ENCODE results near the gene MKI67.
"Not testable (repeated sequence)": the region's sequence is repeated elsewhere in the genome, so short reads cannot be mapped to it uniquely, and the experiment has no call there.

MKI67 gene

DNA sequence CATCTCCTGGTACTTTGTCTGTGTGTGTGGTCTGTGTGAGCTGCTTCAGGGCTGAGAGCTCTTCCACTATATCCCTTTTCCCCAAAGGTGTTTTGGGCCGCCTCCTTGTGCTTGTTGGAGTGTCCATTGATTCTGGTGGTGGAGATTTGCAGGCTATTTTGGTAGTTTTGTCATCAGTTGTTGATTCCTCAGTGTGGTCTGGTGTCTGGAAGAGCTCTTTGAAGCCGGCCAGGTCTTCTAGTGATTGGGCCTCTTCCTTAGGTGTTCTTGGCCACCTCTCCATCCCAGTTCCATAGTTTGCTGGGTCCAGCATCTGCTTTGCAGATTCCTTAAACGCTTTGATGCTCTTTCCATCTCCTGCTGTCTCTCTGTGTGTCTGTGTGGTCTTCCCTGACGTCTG lies 20.8 kb downstream of the MKI67 start:
- no peak for DNase-seq

DNA sequence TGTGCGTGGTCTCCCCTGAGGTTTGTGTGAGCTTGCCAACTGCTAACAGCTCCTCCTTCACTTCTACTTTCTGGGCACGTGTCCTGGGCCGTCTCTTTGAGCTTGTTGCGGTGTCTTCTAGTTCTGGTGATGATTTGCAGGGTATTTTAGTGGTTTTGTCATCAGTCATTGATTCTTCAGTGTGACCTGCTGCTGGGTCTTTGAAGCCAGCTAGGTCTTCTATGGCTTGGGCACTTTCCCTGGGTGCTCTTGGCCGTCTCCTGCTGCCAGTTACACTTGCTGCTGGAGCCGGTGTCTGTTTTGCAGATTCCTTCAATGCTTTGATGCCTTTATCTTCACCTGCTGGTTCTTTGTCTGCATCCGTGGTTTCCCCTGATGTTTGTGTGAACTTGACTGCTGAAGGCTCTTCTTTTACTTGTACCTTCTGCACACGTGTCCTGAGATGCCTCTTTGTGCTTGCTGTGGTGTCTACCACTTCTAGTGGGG lies 23.0 kb downstream of the MKI67 start:
- DNase-seq, result no peak

- no peak for DNase-seq
Observed at GRCh38 chr10:128102480-128103228, 23.6 kb downstream of the MKI67 start.

DNA sequence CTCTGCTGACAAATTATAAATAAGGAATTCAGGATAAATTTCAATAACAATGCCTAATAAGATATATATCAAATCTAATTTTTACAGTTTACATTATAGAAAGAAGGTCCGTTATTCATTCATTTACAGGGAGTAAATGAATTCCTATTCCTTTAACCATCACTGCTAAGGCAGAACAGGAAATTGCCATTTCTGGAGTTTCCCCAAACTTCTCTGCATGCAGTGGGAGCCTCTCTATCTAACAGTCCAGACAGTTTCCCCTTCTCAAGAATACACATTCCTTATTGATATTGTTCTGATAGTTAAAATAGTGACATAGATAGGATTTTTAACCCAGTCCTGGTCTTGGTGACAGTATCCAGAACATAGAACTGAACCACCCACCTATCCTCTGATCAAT lies 24.3 kb downstream of the MKI67 start:
- DNase-seq, result no peak

- no peak for DNase-seq
Observed at GRCh38 chr10:128099901-128100300, 26.3 kb downstream of the MKI67 start.

- DNase-seq, result no peak
Observed at GRCh38 chr10:128098631-128099030, 27.6 kb downstream of the MKI67 start.

DNA sequence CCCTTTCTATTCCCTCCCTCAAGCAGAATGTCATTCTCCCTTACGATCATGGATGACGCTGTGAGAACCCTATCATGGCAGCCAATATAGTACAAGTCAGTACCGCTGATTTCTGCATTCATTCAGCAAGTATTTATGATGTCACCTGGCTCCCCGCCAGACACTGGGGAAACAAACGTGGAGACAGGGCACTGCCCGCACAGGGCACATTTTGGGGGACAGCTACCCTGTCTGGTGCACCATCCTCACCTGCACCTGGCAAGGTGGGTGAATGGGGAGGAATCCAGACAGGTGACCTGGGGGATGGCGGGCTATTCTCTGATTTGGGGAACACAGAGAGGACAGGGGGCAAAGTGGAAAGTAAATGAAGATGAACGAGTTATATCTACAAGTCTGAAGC lies 28.4 kb downstream of the MKI67 start:
- no peak for DNase-seq

DNA sequence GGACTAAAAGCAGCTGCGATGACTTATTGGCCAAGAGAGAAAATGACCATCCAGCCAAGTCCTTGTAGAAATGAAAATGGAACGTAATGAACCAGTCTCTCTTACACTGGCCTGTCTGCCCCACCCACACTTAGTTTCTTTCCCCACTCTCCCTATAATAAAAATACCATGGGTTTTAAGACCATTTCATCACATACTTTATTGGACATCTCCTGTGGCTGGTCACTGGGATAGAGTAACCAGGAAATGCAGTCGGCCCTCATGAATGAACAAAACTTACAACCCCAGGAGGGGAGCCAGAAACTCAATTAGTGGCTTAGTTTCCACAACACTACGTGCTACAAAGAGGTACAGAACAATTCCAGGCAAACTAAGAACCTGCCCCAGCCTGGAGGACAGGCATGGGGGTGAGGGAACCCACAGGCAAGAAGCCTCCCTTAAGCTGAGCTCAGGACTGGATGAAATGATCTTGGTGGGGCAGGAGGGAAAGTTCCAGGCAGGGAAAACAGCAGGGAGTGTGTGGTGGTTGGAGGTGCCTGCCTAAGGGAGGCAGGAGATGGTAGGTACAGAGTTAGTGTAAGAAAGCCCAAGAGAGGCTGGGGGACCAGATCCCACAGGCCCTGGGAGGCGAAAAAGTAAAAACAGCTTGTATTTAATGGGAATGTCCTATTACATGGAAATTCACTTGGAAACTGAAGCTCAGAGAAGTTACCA lies 29.6 kb downstream of the MKI67 start:
- DNase-seq, result no peak

DNA sequence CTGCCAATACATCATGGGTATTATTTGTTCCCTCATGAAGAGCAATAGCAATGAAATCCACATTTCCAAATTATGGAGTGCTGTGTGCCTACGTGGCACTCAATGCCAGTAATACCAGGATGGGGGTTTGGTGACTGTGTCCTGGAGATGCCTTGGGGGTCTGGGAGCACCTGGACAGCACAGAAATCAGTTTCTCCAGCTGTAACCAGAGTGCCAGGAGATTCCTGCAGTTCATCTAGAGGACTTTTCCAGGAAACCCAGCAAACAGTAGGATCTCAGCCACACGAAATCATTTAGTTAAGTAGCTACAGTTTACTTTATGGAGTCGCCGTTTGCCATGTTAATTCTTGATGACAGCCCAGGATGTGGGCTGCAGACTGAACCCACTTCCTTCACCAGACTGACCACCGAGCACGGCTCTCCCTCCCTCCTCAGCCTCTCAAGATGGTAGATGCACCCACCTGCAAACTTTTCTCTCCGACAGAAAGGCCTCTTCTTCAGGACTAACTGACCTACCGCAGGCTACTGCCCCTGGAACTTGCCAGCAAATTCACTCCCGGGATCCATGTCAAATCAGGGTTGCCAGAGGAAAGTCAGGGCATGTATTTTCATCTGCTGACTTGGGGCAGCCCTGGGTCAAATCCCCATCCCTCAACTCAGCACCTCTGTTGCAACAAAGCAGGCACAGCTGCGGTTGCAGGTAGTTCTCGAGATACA lies 30.3 kb downstream of the MKI67 start:
- DNase-seq, result no peak

DNA sequence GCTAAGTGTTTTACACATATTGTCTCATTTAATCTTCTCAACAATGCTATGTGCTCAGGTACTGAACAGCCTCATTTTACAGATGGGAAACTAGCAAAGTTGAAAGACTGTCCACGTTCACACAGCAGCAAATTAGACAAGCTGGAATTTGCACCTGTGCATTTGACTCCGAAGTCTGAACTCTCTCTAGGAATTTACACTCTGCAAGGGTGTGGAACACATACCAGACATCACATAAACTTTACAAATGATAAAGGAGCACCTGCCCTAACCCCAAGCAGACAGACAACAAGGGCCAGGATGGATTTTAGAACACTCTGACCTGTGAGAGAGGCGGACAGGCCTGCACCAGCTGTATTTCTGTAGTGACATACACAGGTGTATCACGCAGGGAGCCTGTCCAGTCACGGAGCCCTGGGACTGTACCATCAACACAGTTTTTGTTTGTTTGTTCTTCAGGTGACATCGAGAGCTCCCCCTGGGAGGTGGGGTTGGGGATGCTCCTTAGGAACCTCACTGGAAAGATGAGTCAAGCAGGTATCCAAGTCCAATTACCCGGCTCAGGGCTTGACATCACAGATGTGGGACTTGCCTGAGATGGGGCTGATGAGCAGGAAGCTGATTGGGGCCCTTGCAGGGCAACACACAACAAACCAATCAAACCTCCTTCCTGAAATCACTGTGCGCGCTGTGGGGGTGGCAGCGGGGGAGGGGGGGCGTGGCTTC lies 31.0 kb downstream of the MKI67 start:
- DNase-seq, result no peak

GRCh38 chr10:128094596-128094995 lies 31.6 kb downstream of the MKI67 start:
- not testable (repeated sequence) for DNase-seq

DNA sequence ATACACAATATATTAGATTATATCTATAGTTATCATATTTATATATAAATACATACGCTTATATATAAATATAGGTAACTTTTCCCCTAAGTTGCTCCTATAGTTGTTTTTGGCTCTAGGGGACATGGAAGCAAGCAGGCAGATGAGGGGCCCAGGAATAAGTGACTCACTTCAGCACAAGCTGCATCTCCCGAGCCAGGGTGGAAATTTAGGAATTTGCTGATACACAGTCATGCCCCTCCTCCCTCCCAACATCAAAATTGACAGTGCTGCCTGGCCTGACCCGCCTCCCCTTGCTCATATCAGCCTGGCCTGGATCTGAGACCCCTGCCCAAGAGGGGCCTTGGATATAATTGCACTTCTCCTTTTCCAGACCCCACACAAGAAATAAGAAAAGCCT lies 33.8 kb downstream of the MKI67 start:
- no peak for DNase-seq

- no peak for DNase-seq
Observed at GRCh38 chr10:128091636-128092210, 34.5 kb downstream of the MKI67 start.

DNA sequence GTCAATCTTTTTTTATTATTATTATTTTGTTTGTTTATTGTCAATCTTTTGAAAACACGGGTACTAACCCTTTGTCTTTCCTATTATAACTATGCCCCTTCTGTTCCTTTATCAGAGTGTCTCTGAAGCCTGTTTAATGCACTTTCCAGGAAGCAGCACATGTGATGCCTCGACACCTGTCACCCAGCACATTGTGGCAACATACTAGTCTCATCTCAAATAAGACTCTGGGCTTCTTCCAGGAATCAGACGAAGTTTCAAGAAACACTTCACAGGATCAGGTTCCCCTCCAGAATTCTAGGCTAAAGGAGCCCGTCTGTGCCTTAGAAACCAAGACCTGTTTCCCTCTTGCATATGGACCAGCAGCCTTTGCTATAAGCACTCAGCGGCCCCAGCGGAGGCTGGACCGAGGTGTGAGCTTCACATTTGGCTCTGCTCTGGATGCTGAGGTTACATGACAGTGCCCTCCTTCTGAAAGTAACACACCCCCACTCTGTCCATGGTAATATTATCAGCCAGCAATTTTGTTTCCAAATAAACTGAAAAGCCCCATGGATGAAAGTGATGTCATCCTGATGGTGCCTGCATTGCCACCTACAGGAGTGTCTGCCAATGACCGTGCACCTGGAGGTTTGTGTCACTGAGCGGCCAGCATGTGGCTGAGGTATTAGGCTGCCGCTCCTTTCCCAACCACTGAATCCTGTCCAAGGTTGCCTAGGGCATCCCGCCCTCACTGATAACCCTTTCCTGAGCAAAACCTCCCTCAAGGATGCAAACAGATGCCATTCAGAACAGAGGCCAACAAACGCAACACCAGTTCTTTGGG lies 38.1 kb downstream of the MKI67 start:
- no peak for DNase-seq

DNA sequence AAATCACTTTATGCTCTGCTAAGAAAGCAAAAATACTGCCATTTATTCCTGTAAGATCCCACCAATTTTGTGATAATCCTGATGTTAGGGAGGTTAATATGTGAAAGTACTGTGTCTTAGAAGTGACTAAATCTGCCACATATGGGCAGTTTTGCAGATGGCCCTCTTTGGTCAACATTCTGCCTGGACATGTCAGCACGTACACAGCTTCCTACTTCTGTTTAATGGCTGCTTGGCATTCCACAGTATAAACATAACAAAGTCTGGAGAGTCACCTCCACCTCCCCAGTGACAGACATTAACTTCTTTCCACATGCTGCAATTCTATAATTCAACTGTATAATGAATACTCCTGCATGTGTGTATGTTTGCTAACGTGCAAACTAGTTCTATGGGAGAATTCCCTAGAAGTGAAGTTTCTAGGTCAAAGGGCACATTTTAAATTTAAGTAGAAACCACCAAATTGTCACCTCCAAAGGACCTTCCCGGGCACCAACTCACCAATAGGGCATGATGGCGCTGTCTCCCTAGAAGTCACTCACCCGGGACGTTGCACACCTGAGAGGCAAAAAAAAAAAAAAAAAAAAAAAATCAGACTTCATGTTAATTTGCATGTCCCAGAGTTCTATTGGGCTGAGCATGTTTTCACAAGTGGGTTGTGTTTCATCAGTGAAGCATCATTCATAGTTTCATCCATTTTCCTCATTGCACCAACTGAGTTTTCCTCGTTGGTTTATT lies 38.9 kb downstream of the MKI67 start:
- no peak for DNase-seq

- DNase-seq, result no peak
Observed at GRCh38 chr10:128086003-128086863, 40.0 kb downstream of the MKI67 start.

DNA sequence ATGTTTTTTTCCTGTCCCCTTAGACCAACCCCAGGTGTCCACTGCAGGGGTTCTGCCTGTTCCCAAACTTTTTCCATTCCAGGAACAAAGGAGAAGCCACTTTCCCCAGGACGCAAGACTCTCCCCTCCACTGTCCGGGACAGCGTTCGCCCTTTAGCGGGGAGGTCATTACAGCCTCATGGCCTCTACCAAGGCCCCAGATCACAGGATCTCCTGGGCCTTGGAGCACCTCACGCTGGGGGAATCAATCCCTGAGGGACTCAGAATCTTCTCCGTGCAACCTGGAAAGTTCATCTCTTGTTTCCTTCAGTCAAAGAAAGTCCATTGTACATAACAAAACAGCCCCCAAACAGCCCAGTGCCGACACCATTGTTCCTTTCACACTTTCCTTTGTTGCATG lies 41.2 kb downstream of the MKI67 start:
- no peak for DNase-seq

- DNase-seq, result no peak
Observed at GRCh38 chr10:128084364-128084763, 41.9 kb downstream of the MKI67 start.

- DNase-seq, result no peak
Observed at GRCh38 chr10:128083191-128083895, 42.9 kb downstream of the MKI67 start.
